Bronchial epithelial cell (primary cell): ENCODE data around the gene CPNE4. TPM values are rescaled to one million over a fixed set of nuclear protein-coding genes. Genes with fewer than 3 reads are reported as not detected.
A peak's percentile ranks its signal among the peaks of the same experiment; 100 is the strongest.

Experiments
- DNase-seq: peaks from one replicate; pipeline ENCODE4 v3.0.0-alpha.2; 2010; ENCODE audit warnings: low read depth
- FAIRE-seq: peaks from 2 replicates; lab custom pipeline; 2011; peaks lifted over from hg19 to GRCh38; lab: Jason Lieb, UNC
- H3K27me3 ChIP-seq: 2 replicates; pipeline ENCODE4 v1.5.1; 2011; ENCODE audit warnings: low read length; ENCODE audit not compliant: control insufficient read depth, insufficient read depth
- H3K36me3 ChIP-seq: 2 replicates; pipeline ENCODE4 v1.5.1; 2011; ENCODE audit warnings: low read length; ENCODE audit not compliant: control insufficient read depth, insufficient read depth
- H3K4me3 ChIP-seq: 2 replicates; pipeline ENCODE4 v1.5.1; 2011; ENCODE audit warnings: mild to moderate bottlenecking, low read depth, low read length, control low read depth
- total RNA-seq: library from RNA; depleted of rRNA; stranded (reverse); fragments of >200 nt; gene quantifications from 2 replicates; pipeline ENCODE4 v1.2.1, GENCODE V29; 2014
- TF ChIP-seq, protein P1 (sequence below): IDR thresholded peaks from 2 replicates; pipeline ENCODE4 v1.5.1; 2011; ENCODE audit warnings: mild to moderate bottlenecking, moderate library complexity, low read length, control low read depth, inconsistent platforms; ENCODE audit not compliant: insufficient read depth, severe bottlenecking

Gene CPNE4
- total RNA-seq, 1 donor from 2014 or later: under 0.01 TPM

DNA sequence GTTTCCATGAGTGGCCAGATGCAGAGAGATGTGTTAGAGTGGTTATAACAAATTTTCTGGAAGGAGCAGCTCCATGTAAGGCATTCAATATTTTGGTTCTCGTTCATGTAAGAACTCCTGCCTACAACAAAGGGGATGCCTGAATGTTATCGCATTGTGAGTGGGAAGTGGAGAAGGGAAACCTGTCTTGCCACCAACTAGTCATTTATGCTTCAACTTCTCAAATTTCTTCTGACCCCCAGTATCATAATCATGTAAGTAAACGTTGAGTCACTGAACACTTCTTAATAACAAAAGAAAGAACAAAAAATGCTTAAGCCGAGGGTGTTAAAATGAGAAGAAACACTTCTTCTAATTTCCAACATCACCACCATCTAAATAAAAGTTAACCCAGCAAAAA lies 470.0 kb downstream of the CPNE4 start:
- FAIRE-seq: no peak
- Histone ChIP-seq H3K27me3 (no peaks in the 10 kb centered on the region), H3K36me3 (no peaks in the 10 kb centered on the region), H3K4me3 (no peak overlapping the region)
- peak; percentile 75 for DNase-seq
- TF ChIP-seq, protein P1, sequence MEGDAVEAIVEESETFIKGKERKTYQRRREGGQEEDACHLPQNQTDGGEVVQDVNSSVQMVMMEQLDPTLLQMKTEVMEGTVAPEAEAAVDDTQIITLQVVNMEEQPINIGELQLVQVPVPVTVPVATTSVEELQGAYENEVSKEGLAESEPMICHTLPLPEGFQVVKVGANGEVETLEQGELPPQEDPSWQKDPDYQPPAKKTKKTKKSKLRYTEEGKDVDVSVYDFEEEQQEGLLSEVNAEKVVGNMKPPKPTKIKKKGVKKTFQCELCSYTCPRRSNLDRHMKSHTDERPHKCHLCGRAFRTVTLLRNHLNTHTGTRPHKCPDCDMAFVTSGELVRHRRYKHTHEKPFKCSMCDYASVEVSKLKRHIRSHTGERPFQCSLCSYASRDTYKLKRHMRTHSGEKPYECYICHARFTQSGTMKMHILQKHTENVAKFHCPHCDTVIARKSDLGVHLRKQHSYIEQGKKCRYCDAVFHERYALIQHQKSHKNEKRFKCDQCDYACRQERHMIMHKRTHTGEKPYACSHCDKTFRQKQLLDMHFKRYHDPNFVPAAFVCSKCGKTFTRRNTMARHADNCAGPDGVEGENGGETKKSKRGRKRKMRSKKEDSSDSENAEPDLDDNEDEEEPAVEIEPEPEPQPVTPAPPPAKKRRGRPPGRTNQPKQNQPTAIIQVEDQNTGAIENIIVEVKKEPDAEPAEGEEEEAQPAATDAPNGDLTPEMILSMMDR: no peak

DNA sequence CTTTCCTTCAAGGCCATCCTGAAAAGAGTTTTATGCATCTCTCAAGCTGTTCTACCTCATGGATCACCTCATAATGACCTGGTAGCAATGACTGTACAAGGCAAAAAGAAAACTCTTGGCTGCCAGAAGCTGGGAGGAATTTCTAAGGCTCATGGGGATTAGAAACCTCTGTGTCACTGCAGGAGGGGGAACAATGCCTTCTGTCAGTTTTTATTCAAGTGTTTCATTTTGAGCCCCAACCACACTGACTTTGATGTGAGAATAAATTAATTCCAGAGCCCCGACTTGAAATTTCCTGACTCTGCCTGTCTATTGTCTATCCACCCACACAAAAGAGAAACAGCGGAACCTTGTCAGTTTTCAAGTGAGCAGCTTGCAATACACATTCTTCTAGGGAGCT lies 473.3 kb downstream of the CPNE4 start:
- Histone ChIP-seq H3K4me3 (no peak overlapping the region), H3K36me3 (no peaks in the 10 kb centered on the region), H3K27me3 (no peaks in the 10 kb centered on the region)
- TF ChIP-seq, protein P1: no peak
- FAIRE-seq (no peak), DNase-seq (no peak)

DNA sequence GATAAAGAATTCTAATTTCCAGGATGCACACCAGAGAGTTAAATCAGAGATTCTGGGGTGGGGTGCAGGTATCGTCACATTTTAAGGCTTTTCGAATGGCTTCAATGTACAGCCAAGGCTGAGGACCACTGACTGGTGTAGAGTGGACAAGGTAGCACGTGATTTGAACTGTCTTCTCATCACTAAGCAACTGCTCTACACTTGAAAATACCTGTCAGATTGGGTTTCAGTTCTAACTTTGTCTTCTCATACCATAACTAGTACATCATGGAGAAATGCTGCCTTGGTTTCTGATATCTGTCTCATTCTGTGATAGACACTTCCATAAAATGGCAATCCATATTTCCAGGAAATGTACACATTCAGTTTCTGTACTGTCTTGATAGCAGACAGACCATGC lies 474.0 kb downstream of the CPNE4 start:
- Histone ChIP-seq H3K27me3 (no peaks in the 10 kb centered on the region), H3K36me3 (no peaks in the 10 kb centered on the region), H3K4me3 (no peak overlapping the region)
- DNase-seq (no peak), FAIRE-seq (no peak)
- TF ChIP-seq, protein P1: no peak

DNA sequence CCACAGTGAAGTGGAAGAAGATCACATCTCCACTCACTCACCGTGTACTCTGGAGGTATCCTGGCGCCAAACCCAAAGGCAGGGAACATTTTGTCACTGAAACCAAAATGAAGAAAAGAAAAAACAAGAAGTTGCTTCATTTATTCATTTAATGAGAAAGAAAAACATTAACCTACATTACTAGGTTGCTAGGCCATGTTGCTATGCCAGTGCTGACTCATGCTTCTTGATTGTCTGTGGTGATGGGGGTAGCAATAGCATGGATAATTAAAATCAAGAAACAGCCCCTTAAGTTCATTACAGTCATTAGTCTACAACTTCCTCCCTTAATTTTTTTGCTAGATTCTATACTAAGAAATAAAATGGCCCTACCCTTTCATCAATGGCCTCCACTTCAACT lies 479.4 kb downstream of the CPNE4 start:
- FAIRE-seq (no peak), DNase-seq (no peak)
- TF ChIP-seq, protein P1: no peak
- Histone ChIP-seq H3K27me3 (no peaks in the 10 kb centered on the region), H3K4me3 (no peak overlapping the region), H3K36me3 (no peaks in the 10 kb centered on the region)

DNA sequence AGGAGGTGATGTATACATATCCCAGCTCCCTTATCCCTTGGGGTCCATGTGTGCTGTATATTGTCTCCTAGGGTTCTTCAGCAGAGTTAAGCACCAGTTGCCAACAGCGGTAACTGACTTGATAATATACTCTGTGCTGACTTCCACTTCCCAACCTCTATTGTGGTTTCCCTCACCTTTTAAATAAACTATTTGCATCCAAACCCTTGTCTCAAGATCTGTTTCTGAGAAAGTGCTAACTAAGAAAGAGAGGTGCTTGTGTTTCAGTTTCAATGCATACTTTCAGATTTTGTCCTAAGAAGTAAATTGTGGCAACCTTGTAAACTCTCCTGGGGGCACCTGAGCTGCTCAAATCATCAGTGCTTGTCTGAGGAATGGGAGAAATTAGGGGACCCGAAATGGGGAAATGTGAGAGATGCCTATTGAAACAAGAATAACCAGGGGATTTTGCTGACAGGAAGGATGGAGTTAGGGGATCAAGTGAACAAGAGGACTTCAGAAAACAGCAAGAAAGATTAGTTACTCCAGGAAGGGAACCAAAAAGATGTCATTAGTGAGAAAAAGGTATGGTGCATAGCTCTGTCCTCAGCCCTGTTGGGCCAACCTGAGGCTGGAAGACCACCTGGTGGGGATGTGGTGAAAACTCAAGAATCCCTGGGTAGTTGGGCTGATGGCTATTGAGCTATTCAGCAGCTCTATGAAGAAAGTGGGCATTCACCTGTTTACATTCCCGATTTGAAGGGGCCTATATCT lies 481.1 kb downstream of the CPNE4 start:
- Histone ChIP-seq H3K36me3 (no peaks in the 10 kb centered on the region), H3K4me3 (no peak overlapping the region), H3K27me3 (no peaks in the 10 kb centered on the region)
- FAIRE-seq (no peak), DNase-seq (no peak)
- TF ChIP-seq, protein P1: no peak

DNA sequence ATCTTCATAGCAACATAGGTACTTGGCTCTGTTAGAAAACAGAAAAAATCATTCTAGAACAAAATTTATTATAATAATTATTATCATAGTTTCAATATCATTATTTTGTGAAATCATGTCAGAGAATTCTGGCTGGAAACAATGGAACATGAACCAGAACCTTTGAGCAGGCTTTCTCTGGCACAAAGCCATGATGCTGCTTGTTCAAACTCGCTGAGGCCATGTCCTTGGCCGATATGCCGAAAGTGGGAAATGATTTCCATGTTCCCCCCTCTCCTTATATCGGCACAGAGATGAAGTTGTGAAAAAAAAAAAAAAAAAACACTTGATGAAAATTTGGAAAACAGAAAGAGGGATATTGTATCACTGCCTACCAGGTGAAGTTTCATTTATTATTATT lies 483.1 kb downstream of the CPNE4 start:
- DNase-seq: peak; percentile 14
- no peak for FAIRE-seq
- no peak overlapping the region for H3K4me3 ChIP-seq
- H3K36me3 ChIP-seq: no peaks in the 10 kb centered on the region
- no peaks in the 10 kb centered on the region for H3K27me3 ChIP-seq
- TF ChIP-seq, protein P1: no peak
